ENCODE results near the gene SREBF2. TPM values are rescaled to one million over a fixed set of nuclear protein-coding genes. Genes with fewer than 3 reads are reported as not detected.

SREBF2 gene
- total and polyA plus RNA-seq, 9 of the 15 experiments (the other 6 are each of a cell fraction or from before 2014, with no cell fraction given), result 1.1 to 84.2 (median 26.9) TPM

GRCh38 chr22:41801147-41801819 is 31.6 kb upstream of the SREBF2 start:
- H3K4me1 ChIP-seq (replicated peaks in 1 of 2; ENCODE audit: control insufficient read depth in 2 of 2, insufficient read depth in 2 of 2, low read length in 2 of 2), result peaks cover 13 to 20% of the 10 kb centered on the region in 2 experiments; a peak in 4 of 5 replicates
- 0% methylated on average over 4 of the region's 4 CpGs for WGBS (ENCODE audit: insufficient coverage, low coverage, missing lambda C conversion rate)
- no peak for DNase-seq (ENCODE audit: extremely low read depth in 1 of 4, low spot score in 3 of 4)
- intact Hi-C loops (cut with micrococcal nuclease) (loop anchor here (2.0 kb wide), 1 partner anchor 54 kb away; no protein-coding TSS in a partner anchor), in situ Hi-C loops (cut with MboI) (no loop called here)
- no peaks in the 10 kb centered on the region for H3K27me3 ChIP-seq (ENCODE audit: control insufficient read depth in 2 of 2, insufficient read depth in 2 of 2, low read length in 2 of 2)
- TSS peak; percentile 67 for BruUV-seq (replicated peaks)
- peak overlapping the region; percentile 77 for H3K27ac ChIP-seq (ENCODE audit: extremely low read depth, low read depth, low read length)
- H4K20me1 ChIP-seq (replicated peaks; ENCODE audit: control insufficient read depth, insufficient read depth, low read length), result no peaks in the 10 kb centered on the region
- peak overlapping the region; percentile 91 for H3K4me2 ChIP-seq (ENCODE audit: insufficient read depth, low read length)
- peak overlapping the region; percentile 78 for H3K4me3 ChIP-seq
- ChIA-PET POLR2A (interaction anchor here (1.0 to 2.2 kb wide), 5 partner anchors 7 to 134 kb away, joined by 4 to 10 read pairs (median 8); no protein-coding TSS in a partner anchor), CTCF (ENCODE audit: low intra/inter-chr PET ratio) (no interaction called here)
- peaks cover 25% of the 10 kb centered on the region for H3K79me2 ChIP-seq (ENCODE audit: control insufficient read depth, insufficient read depth, low read length)
- peak overlapping the region; percentile 94; the same call in 1 of the 2 replicates for H2AFZ ChIP-seq (ENCODE audit: low read depth, low read length)
- no peaks in the 10 kb centered on the region for H3K9me1 ChIP-seq (ENCODE audit: control insufficient read depth, insufficient read depth, low read length)
- H3K36me3 ChIP-seq (ENCODE audit: control insufficient read depth, insufficient read depth, low read length), result no peaks in the 10 kb centered on the region
- ATAC-seq, result peak; percentile 7
- H3K9me3 ChIP-seq (replicated peaks; ENCODE audit: control insufficient read depth, insufficient read depth, low read depth, low read length), result no peaks in the 10 kb centered on the region
- TF ChIP-seq MYNN (IDR thresholded peaks at IDR 0.05), result no peak
- no peak for TF ChIP-seq MYNN (CRISPR knock-in tag; IDR thresholded peaks at IDR 0.05)
- TF ChIP-seq, protein P1, sequence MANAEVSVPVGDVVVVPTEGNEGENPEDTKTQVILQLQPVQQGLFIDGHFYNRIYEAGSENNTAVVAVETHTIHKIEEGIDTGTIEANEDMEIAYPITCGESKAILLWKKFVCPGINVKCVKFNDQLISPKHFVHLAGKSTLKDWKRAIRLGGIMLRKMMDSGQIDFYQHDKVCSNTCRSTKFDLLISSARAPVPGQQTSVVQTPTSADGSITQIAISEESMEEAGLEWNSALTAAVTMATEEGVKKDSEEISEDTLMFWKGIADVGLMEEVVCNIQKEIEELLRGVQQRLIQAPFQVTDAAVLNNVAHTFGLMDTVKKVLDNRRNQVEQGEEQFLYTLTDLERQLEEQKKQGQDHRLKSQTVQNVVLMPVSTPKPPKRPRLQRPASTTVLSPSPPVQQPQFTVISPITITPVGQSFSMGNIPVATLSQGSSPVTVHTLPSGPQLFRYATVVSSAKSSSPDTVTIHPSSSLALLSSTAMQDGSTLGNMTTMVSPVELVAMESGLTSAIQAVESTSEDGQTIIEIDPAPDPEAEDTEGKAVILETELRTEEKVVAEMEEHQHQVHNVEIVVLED (CRISPR knock-in tag; IDR thresholded peaks at IDR 0.05), result no peak
- TF ChIP-seq ZNF347 (CRISPR knock-in tag; IDR thresholded peaks at IDR 0.05; ENCODE audit: low read depth), result no peak
- peak; percentile 33; the same call in 1 of the 2 replicates for TF ChIP-seq BCOR (IDR thresholded peaks at IDR 0.05)
- peak; percentile 43 for TF ChIP-seq PRDM10 (IDR thresholded peaks at IDR 0.05; ENCODE audit: partially characterized antibody)
- no peak for TF ChIP-seq TAF9B (IDR thresholded peaks at IDR 0.05; ENCODE audit: partially characterized antibody)
- peak overlapping the region; percentile 84 to 99 for H3K9ac ChIP-seq (ENCODE audit: insufficient read depth in 1 of 2, low read depth in 2 of 2, low read length in 2 of 2)
- no peak for FAIRE-seq
